NCI-H2107 (cell line): ENCODE data around the gene ACCS.

ENCODE experiments used
- DNase-seq: peaks from one replicate; lab custom pipeline; 2025; lab: John Stamatoyannopoulos, UW

ACCS gene

DNA sequence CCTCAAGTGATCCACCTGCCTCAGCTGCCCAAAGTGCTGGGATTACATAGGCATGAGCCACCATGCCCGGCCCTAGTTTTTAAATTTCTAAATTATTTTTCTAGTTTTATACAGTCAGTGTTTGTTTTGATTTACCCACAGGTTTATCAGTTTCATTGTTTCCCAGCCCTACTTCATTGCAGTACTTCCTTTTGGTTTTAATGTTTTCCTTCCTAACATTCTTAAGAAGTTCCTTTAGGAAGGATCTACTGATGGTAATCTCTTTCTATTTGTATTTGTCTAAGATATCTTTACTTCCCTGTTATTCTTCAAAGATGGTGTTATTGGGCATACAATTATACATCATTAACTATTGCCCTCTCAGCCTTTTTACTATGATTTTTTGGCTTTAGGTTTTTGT, 24.5 kb downstream of the ACCS start:
- DNase-seq = no peak

DNA sequence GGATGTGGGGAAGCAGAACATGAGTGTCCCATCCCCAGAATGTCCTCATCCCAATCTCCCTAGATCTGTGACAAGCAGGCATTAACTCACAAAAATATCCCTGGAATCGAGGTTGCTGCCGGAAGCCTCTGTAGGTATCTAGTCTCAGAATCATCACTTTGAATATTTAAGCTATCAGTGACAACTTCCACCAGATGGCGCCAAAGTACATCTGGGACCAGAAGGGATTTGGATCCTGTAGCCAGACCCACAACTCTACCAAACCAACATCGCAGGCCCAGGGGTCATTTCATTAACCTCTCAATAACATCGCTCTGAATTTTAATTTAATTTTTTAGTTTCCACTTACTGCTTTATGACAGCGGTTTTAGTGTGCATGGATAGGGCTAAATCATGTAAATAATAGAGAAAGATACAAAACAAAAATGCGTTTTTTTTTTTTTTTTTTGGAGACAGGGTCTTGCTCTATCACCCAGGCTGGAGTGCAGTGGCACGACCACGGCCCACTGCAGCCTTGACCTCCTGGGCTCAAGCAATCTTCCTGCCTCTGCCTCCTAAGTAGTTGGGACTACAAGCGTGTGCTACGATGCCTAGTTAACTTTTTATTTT, 28.3 kb downstream of the ACCS start:
- DNase-seq = peak; percentile 58

DNA sequence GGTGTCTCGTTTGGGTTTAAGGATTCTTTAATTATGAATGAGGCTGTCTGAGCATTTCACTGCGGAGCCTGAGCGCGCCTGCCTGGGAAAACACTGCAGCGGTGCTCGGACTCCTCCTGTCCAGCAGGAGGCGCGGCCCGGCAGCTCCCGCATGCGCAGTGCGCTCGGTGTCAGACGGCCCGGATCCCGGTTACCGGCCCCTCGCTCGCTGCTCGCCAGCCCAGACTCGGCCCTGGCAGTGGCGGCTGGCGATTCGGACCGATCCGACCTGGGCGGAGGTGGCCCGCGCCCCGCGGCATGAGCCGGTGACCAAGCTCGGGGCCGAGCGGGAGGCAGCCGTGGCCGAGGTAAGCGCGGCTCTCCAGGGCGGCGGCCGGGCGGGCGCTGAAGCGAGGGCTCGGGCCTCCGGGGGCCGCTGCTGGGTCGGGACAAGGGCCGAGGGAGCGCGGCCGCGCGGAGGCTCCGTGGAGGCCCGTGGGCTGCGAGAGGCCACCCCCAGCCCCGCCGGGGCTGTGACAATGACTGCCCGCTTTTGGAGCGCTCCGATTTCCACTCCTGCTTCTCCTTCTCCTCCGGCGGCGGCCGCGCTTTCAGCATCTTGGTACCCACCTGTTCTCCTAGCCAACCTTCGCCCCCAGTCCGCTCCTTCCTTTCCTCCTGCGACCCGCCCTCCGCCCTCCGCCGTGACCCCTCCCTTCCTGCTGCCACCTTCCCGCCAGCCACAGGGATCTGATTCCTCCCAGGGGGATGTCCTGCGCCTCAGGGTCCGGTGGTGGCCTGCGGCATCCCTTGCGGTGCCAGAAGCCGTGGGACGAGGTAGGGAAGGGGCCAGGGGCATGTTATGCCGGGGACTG, 29.7 kb downstream of the ACCS start, which contains the start of gene EXT2:
Gene EXT2 (plus strand): TSS at position 173 of the 854 bp plus-strand sequence. CDS start 12,035 bp downstream, outside the sequence.
- DNase-seq = peak; percentile 45

DNA sequence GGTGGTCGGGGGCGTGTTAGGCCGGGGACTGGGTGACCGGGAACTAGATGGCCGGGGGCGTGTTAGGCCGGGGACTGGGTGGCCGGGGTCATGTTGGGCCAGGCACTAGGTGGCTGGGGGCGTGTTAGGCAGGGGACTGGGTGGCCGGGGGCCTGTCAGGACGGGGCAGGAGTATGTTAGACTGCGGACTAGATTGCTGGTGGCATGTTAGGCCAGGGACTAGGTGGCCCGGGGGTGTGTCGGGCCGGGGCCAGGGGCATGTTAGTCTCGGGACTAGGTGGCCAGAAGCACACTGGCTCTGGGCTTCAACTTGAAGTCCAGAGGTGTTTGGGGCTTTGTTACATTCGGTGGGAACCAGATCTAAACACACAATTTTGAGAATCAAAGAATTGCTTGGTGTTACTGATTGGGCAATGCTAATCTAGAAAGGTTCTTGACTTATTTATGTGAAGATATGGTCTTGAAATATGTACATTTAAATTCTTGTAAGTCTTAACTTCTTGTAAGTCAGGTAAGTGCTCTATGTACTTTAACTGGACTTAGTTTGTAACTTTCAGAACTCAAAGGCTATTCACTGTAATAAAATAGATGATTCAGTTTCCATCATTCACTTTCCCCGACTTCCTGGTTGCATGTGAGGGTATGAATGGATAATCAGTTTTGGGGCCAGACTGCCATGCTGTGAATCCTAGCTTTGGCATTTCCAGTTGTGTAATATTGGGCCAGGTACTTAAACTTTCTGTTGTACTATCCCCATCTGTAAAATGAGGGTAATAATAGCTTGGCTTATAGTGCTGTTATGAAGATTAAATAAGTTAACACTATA, 30.5 kb downstream of the ACCS start:
- no peak for DNase-seq

GRCh38 chr11:44097821-44098220, 31.8 kb downstream of the ACCS start:
- DNase-seq = no peak

GRCh38 chr11:44101098-44101497, 35.0 kb downstream of the ACCS start:
- DNase-seq = no peak

- no peak for DNase-seq
These were observed 38.6 kb downstream of the ACCS start for GRCh38 chr11:44104481-44105294.

- DNase-seq = no peak
These were observed 42.2 kb downstream of the ACCS start for GRCh38 chr11:44108260-44108659.

DNA sequence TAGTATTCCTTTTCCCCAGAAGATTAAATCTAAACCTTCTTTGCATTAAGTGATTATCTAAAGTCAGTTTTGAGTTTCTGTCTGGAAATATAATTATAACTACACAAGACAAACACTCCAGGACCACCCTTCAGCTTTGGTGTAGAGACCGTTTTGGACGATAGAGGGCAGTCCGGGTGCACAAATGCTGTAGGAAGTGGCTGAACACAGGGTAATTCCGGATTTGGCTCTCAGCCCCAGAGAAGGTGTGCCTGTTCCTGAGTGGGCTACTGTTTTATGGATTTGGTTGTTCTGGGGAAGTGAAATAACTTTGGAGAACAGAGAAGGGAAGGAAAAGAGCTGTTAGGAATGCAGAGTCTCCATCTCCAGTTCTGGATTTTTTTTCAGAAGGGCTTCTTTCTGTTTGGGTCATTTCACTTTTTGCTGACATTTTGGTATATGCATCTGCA, 44.2 kb downstream of the ACCS start:
- no peak for DNase-seq

DNA sequence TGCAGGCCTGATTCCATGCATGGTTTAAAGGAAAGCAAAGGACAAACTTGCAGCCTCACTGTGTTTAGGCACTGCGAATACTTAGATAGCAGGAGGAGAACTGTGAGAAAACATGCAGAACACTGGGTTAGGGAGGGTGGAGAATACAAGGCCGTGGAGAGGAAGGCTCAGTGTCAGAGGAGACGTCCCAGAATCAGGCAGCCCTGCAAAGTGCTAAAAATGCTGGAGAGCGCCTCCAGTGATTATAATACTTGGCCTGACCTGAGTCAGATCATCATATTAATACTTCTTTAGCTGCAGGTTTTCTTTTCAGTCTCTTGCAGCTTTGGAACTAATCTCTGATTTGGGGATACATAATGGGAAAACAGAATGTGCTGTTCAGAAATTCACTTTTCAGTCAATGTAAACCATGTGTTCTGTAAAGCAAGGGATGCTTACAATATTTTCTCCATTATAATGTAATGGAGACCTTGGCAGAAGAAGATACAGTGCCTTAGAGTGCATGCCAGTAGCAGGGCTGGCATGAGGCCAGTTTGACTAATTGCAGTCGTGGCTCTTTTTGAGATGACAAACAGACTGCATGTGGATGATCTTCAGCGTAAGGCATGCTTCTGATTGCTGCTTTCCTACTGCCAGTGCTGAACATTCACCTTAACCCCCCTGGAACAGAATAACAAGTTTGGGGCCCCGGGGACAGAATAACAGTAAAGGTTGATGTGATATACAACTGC, 46.2 kb downstream of the ACCS start:
- no peak for DNase-seq

DNA sequence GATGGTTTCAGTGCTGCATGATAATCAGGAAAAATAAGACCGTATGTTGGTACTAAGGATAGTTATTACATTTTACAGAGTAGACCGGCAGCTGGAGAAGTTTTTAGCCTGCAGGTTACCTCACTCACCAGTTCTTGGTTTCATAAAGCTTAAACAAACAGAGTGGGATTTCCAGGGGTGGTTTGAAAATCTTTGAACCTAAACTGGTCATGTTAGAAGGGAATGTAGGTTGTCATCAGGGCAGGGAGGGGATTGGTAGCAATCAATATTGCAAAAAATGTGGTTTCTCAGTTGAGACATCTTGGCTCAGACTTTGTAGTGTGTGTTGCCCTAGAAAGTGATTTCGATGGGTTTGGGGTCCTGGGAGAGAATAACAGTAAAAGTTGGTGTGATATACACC, 46.9 kb downstream of the ACCS start:
- no peak for DNase-seq

GRCh38 chr11:44113572-44113971, 47.5 kb downstream of the ACCS start:
- no peak for DNase-seq

- DNase-seq = no peak
These were observed 50.3 kb downstream of the ACCS start for GRCh38 chr11:44116234-44116830.

DNA sequence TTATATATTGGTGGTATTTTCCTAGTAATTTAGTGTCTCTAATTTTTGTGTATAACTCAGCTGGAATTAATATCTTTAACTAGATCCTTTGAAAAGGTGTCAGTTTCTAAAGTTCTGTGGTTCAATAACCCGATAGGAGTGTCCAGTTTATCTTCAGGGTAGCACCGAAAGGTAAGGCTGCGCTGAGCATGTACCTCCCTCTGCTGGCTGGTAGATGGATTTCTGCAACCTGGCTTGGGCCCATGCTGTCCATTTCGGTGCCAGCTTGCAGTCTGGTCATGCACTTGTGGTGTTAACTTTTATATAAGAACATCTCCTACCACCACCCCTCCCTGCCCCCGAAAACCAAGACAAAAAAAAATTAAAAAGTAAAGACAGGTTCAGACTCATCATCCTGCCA, 54.1 kb downstream of the ACCS start:
- DNase-seq = no peak

GRCh38 chr11:44125598-44125997, 59.5 kb downstream of the ACCS start:
- DNase-seq = no peak

GRCh38 chr11:44126304-44126703, 60.2 kb downstream of the ACCS start:
- DNase-seq = no peak

- DNase-seq = no peak
These were observed 61.1 kb downstream of the ACCS start for GRCh38 chr11:44127130-44127529.

- no peak for DNase-seq
These were observed 62.7 kb downstream of the ACCS start for GRCh38 chr11:44128729-44129128.

DNA sequence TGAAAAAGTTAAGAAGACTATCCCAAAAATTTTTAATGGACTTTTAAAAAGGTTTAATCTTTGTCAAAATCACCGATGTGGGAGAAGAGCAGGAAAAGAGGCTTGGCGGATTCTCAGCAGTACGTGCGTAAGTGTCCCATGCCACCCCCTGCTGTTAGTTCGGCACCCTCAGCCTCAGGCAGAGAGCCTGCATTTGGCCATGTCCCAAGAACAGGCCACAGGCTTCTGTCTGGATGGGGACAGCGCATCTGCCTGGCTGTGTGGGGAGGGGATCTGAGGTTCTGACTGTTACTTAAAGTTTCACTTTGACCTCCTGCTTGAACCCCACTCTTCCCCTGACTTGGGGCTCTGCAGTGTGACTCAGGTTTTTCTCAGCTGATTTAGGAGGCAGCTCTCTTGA, 64.7 kb downstream of the ACCS start:
- no peak for DNase-seq

- no peak for DNase-seq
These were observed 67.4 kb downstream of the ACCS start for GRCh38 chr11:44133335-44133946.
